Adrenal gland (tissue), 5 donors: ENCODE measurements around the gene LILRA2.

Experiments
- POLR2A ChIP-seq, 2 donors: fragments of 450-650 bp; IDR thresholded peaks; one replicate each; pipeline ENCODE4 v1.6.1; 2017; ENCODE audit warnings: antibody characterized with exemption in 2 of 2, mild to moderate bottlenecking in 2 of 2, moderate library complexity in 1 of 2
- TF ChIP-seq, protein P1 (sequence below), 6 experiments: fragments of 450-650 bp in 4 of 6; fragments of 200-600 bp in 2 of 6; sonication (generic) in 1 of 6; IDR thresholded peaks; 1 replicate in 5 of 6; 2 replicates in 1 of 6; pipeline versions ENCODE4 v1.5.1 to v1.8.0; 2016 to 2021; ENCODE audit warnings: antibody characterized with exemption in 6 of 6, mild to moderate bottlenecking in 2 of 6, moderate library complexity in 1 of 6
- donor health status: DM: no; HTN: no; CAD: no.

DNA sequence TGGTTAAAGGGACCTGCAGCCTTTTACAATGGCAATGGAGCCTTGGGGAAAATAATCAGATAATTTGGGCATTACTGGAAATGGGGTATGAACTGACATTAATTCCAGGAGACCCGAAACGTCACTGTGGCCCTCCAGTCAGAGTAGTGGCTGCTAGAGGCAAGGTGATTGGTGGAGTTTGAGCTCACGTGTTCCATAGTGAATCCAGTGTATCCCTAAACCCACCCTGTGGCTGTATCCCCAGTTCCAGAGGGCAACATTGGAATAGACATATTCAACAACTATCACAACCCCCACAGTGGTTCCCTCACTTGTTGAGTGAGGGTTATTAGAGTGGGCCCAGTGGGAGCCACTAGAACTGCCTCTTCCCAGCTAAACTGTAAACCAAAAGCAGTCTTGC is 3.3 kb upstream of the LILRA2 start:
- no peak for TF ChIP-seq POLR2A (IDR thresholded peaks at IDR 0.05)
- TF ChIP-seq, protein P1, sequence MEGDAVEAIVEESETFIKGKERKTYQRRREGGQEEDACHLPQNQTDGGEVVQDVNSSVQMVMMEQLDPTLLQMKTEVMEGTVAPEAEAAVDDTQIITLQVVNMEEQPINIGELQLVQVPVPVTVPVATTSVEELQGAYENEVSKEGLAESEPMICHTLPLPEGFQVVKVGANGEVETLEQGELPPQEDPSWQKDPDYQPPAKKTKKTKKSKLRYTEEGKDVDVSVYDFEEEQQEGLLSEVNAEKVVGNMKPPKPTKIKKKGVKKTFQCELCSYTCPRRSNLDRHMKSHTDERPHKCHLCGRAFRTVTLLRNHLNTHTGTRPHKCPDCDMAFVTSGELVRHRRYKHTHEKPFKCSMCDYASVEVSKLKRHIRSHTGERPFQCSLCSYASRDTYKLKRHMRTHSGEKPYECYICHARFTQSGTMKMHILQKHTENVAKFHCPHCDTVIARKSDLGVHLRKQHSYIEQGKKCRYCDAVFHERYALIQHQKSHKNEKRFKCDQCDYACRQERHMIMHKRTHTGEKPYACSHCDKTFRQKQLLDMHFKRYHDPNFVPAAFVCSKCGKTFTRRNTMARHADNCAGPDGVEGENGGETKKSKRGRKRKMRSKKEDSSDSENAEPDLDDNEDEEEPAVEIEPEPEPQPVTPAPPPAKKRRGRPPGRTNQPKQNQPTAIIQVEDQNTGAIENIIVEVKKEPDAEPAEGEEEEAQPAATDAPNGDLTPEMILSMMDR (IDR thresholded peaks at IDR 0.05) = no peak
